GM12878 (cell line): ENCODE measurements around the gene RWDD4. TPM values are rescaled to one million over a fixed set of nuclear protein-coding genes. Genes with fewer than 3 reads are reported as not detected.

Experiments used
- ATAC-seq: fragments of 200-7000 bp; cut with Tn5 transposase; 3 replicates; pipeline ENCODE4 v1.9.1; 2020; ENCODE audit warnings: mild to moderate bottlenecking, moderate library complexity
- BruUV-seq: library from RNA; stranded (reverse); fragments of 400-500 nt; replicated peaks from 2 replicates; lab custom pipeline; 2021; lab: Mats Ljungman, UMichigan
- CTCF ChIA-PET: fragments of 300-600 bp; sonication (Branson Sonifier 250); formaldehyde crosslinking; extraction: SDS; loops from one replicate; lab custom pipeline; 2021; ENCODE audit warnings: inconsistent platforms; lab: Yijun Ruan, JAX
- POLR2A ChIA-PET: fragments of 350-600 bp; formaldehyde crosslinking; extraction: SDS; loops from one replicate; lab custom pipeline; 2021; ENCODE audit warnings: inconsistent platforms; lab: Charles Lee
- RAD21 ChIA-PET: fragments of 300-600 bp; sonication (Branson Sonifier 250); formaldehyde crosslinking; loops from one replicate; lab custom pipeline; 2023; ENCODE audit warnings: antibody characterized with exemption; ENCODE audit not compliant: unreplicated experiment; lab: Charles Lee
- SMC1A ChIA-PET: fragments of 300-600 bp; sonication (Branson Sonifier 250); formaldehyde crosslinking; loops from one replicate; lab custom pipeline; 2023; ENCODE audit not compliant: unreplicated experiment, uncharacterized antibody; lab: Charles Lee
- DNase-seq: peaks from one replicate; pipeline ENCODE4 v3.0.0-alpha.2; 2011; ENCODE audit warnings: low read depth, low spot score
- FAIRE-seq: peaks from 3 replicates; lab custom pipeline; 2011; peaks lifted over from hg19 to GRCh38; lab: Jason Lieb, UNC
- H2AFZ ChIP-seq: 2 replicates; pipeline ENCODE4 v1.6.0; 2011; ENCODE audit warnings: low read depth, low read length, control low read depth; ENCODE audit not compliant: control insufficient read depth
- H3K27ac ChIP-seq: 2 replicates; pipeline ENCODE4 v1.5.1; 2011; ENCODE audit warnings: control low read depth; ENCODE audit not compliant: control insufficient read depth, insufficient read depth
- H3K27me3 ChIP-seq, 2 experiments: replicated peaks in 1 of 2; 2 replicates each; pipeline versions ENCODE4 v1.6.0 to v1.6.1; 2011; ENCODE audit warnings: low read length in 1 of 2; ENCODE audit not compliant: control insufficient read depth in 2 of 2, insufficient read depth in 2 of 2
- H3K36me3 ChIP-seq, 2 experiments: 2 replicates each; pipeline ENCODE4 v1.5.1; 2011; ENCODE audit warnings: low read length in 1 of 2; ENCODE audit not compliant: control insufficient read depth in 2 of 2, insufficient read depth in 2 of 2
- H3K4me1 ChIP-seq: 2 replicates; pipeline ENCODE4 v1.6.1; 2011; ENCODE audit warnings: mild to moderate bottlenecking, low read length, moderate library complexity, mixed read lengths; ENCODE audit not compliant: control insufficient read depth, insufficient read depth
- H3K4me2 ChIP-seq: 2 replicates; pipeline ENCODE4 v1.6.0; 2011; ENCODE audit warnings: control low read depth; ENCODE audit not compliant: control insufficient read depth, insufficient read depth
- H3K4me3 ChIP-seq: fragments of 200-600 bp; sonication (generic); 2 replicates; pipeline ENCODE4 v1.5.1; 2016
- H3K79me2 ChIP-seq: 2 replicates; pipeline ENCODE4 v1.6.0; 2011; ENCODE audit warnings: low read length; ENCODE audit not compliant: control insufficient read depth, insufficient read depth
- H3K9ac ChIP-seq: 2 replicates; pipeline ENCODE4 v1.8.0; 2011; ENCODE audit warnings: low read length, control low read depth, mixed read lengths; ENCODE audit not compliant: control insufficient read depth, insufficient read depth
- H3K9me3 ChIP-seq: replicated peaks from 3 replicates; pipeline ENCODE4 v1.5.1; 2011; ENCODE audit warnings: mild to moderate bottlenecking, low read length; ENCODE audit not compliant: control insufficient read depth, insufficient read depth
- H4K20me1 ChIP-seq: 2 replicates; pipeline ENCODE4 v1.6.0; 2011; ENCODE audit not compliant: control insufficient read depth, insufficient read depth
- BCLAF1 ChIP-seq: fragments of 450-650 bp; IDR thresholded peaks from 2 replicates; pipeline ENCODE4 v1.6.1; 2017; ENCODE audit warnings: antibody characterized with exemption, mild to moderate bottlenecking, moderate library complexity
- CHD2 ChIP-seq: IDR thresholded peaks from 2 replicates; pipeline ENCODE4 v1.6.1; 2011; ENCODE audit warnings: low read depth, low read length, improper control_type of control experiment, borderline replicate concordance
- GABPA ChIP-seq: IDR thresholded peaks from 2 replicates; pipeline ENCODE4 v1.6.1; 2014; ENCODE audit warnings: antibody characterized with exemption, low read depth, mild to moderate bottlenecking, inconsistent platforms
- KAT2A ChIP-seq: conservative IDR thresholded peaks from 2 replicates; pipeline ENCODE4 v1.6.1; 2011; ENCODE audit warnings: low read depth, low read length; ENCODE audit not compliant: control insufficient read depth
- MTA3 ChIP-seq: IDR thresholded peaks from 2 replicates; pipeline ENCODE4 v1.6.1; 2012; ENCODE audit warnings: low read length, inconsistent platforms, borderline replicate concordance
- MYB ChIP-seq: fragments of 150-350 bp; IDR thresholded peaks from 2 replicates; pipeline ENCODE4 v1.6.1; 2014; ENCODE audit warnings: mild to moderate bottlenecking, low read depth, low read length, borderline replicate concordance
- TARDBP ChIP-seq: IDR thresholded peaks from 2 replicates; pipeline ENCODE4 v1.6.1; 2016; ENCODE audit warnings: borderline replicate concordance
- WGBS: methylation state at CpG from one replicate; pipeline ENCODE4 v1.1.6; 2016; ENCODE audit warnings: low lambda C conversion rate; ENCODE audit not compliant: insufficient replicate concordance, insufficient coverage; ENCODE audit errors: missing lambda C conversion rate; 5-methylcytosine and 5-hydroxymethylcytosine counted together
- in situ Hi-C: fragments of 300-500 bp; cut with MboI; formaldehyde crosslinking; loops from 9 replicates; pipeline ENCODE4 v1.14.3; 2018; ENCODE audit warnings: mixed read lengths
- intact Hi-C: fragments of 100-400 bp; cut with micrococcal nuclease; formaldehyde crosslinking; loops from one replicate; pipeline ENCODE4 v1.14.2; 2022; ENCODE audit not compliant: unreplicated experiment
- polyA plus RNA-seq, 11 experiments: library from polyadenylated mRNA; depleted of rRNA in 4 of 11; unstranded in 6 of 11; stranded (reverse) in 5 of 11; fragments of >200 nt; fragmentation: Nextera tagmentation in 4 of 11; fragmentation: Illumina TruSeq in 1 of 11; extraction: Ambion mirVana in 4 of 11; extraction: Trizol in 1 of 11; gene quantifications; 1 replicate in 1 of 11; 2 replicates in 10 of 11; pipeline versions ENCODE4 v1.2.1 to v1.2.3, GENCODE V29; 2011 to 2016; ENCODE audit warnings: inconsistent platforms in 2 of 11, missing spikeins in 2 of 11, low read depth in 1 of 11
- total RNA-seq, 4 experiments: library from RNA; depleted of rRNA in 3 of 4; stranded (reverse); fragments of >200 nt in 3 of 4; fragmentation: Illumina TruSeq in 1 of 4; extraction: Trizol in 1 of 4; gene quantifications; 2 replicates each; pipeline versions ENCODE4 v1.2.1 to v1.2.3, GENCODE V29; 2013 to 2021
- TF ChIP-seq, protein P1 (sequence below): IDR thresholded peaks from 2 replicates; pipeline ENCODE4 v1.6.1; 2011; ENCODE audit warnings: mild to moderate bottlenecking, low read depth, low read length, moderate library complexity; ENCODE audit not compliant: insufficient replicate concordance
- TF ChIP-seq, protein P2 (sequence below): fragments of 450-650 bp; formaldehyde crosslinking; IDR thresholded peaks from 2 replicates; pipeline ENCODE4 v1.4.0; 2022; ENCODE audit warnings: mild to moderate bottlenecking, moderate library complexity
- TF ChIP-seq, protein P3 (sequence below): fragments of 450-650 bp; IDR thresholded peaks from 2 replicates; pipeline ENCODE4 v1.6.1; 2016; ENCODE audit warnings: mild to moderate bottlenecking, moderate library complexity, borderline replicate concordance
- TF ChIP-seq, protein P4 (sequence below): IDR thresholded peaks from 2 replicates; pipeline ENCODE4 v1.6.1; 2011; ENCODE audit warnings: low read depth, low read length, improper control_type of control experiment, borderline replicate concordance

RWDD4 gene
- total and polyA plus RNA-seq, 10 of the 15 experiments (the other 5 are each of a cell fraction or from before 2014, with no cell fraction given): 11.2 to 37.8 (median 19.9) TPM

GRCh38 chr4:183645326-183645725, 13.7 kb downstream of the RWDD4 start:
- H3K4me3 ChIP-seq: no peak overlapping the region
- H3K27ac ChIP-seq: no peak overlapping the region
- no peaks in the 10 kb centered on the region for H3K4me1 ChIP-seq
- H3K79me2 ChIP-seq: no peaks in the 10 kb centered on the region
- ChIA-PET POLR2A (interaction anchor here (0.7 kb wide), 1 partner anchor 639 kb away, joined by 6 read pairs; no protein-coding TSS in a partner anchor), RAD21 (no interaction called here), CTCF (no interaction called here), SMC1A (no interaction called here)
- no peaks in the 10 kb centered on the region for H3K27me3 ChIP-seq
- H3K9me3 ChIP-seq: no peaks in the 10 kb centered on the region
- 83% methylated on average over 7 of the region's 7 CpGs for WGBS
- no peak for FAIRE-seq
- in situ Hi-C loops: no loop called here
- no peak overlapping the region for H2AFZ ChIP-seq
- H3K9ac ChIP-seq: no peak overlapping the region
- BruUV-seq: no TSS peak
- peaks cover 2 to 11% of the 10 kb centered on the region in 2 experiments; a peak in 2 of 4 replicates for H3K36me3 ChIP-seq
- no peaks in the 10 kb centered on the region for H4K20me1 ChIP-seq
- H3K4me2 ChIP-seq: no peak overlapping the region
- ATAC-seq: no peak
- intact Hi-C loops: no loop called here
- no peak for DNase-seq
- TF ChIP-seq, protein P1, sequence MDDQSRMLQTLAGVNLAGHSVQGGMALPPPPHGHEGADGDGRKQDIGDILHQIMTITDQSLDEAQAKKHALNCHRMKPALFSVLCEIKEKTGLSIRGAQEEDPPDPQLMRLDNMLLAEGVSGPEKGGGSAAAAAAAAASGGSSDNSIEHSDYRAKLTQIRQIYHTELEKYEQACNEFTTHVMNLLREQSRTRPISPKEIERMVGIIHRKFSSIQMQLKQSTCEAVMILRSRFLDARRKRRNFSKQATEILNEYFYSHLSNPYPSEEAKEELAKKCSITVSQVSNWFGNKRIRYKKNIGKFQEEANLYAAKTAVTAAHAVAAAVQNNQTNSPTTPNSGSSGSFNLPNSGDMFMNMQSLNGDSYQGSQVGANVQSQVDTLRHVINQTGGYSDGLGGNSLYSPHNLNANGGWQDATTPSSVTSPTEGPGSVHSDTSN: no peak
- TF ChIP-seq GABPA (no peak), KAT2A (no peak), BCLAF1 (no peak), CHD2 (no peak), TARDBP (no peak), MYB (no peak), MTA3 (no peak)
- TF ChIP-seq, protein P2, sequence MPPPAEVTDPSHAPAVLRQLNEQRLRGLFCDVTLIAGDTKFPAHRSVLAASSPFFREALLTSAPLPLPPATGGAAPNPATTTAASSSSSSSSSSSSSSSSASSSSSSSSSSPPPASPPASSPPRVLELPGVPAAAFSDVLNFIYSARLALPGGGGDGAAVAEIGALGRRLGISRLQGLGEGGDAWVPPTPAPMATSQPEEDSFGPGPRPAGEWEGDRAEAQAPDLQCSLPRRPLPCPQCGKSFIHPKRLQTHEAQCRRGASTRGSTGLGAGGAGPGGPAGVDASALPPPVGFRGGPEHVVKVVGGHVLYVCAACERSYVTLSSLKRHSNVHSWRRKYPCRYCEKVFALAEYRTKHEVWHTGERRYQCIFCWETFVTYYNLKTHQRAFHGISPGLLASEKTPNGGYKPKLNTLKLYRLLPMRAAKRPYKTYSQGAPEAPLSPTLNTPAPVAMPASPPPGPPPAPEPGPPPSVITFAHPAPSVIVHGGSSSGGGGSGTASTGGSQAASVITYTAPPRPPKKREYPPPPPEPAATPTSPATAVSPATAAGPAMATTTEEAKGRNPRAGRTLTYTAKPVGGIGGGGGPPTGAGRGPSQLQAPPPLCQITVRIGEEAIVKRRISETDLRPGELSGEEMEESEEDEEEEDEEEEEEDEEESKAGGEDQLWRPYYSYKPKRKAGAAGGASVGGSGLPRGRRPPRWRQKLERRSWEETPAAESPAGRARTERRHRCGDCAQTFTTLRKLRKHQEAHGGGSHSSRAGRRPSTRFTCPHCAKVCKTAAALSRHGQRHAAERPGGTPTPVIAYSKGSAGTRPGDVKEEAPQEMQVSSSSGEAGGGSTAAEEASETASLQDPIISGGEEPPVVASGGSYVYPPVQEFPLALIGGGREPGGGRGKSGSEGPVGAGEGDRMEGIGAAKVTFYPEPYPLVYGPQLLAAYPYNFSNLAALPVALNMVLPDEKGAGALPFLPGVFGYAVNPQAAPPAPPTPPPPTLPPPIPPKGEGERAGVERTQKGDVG: no peak
- TF ChIP-seq, protein P3, sequence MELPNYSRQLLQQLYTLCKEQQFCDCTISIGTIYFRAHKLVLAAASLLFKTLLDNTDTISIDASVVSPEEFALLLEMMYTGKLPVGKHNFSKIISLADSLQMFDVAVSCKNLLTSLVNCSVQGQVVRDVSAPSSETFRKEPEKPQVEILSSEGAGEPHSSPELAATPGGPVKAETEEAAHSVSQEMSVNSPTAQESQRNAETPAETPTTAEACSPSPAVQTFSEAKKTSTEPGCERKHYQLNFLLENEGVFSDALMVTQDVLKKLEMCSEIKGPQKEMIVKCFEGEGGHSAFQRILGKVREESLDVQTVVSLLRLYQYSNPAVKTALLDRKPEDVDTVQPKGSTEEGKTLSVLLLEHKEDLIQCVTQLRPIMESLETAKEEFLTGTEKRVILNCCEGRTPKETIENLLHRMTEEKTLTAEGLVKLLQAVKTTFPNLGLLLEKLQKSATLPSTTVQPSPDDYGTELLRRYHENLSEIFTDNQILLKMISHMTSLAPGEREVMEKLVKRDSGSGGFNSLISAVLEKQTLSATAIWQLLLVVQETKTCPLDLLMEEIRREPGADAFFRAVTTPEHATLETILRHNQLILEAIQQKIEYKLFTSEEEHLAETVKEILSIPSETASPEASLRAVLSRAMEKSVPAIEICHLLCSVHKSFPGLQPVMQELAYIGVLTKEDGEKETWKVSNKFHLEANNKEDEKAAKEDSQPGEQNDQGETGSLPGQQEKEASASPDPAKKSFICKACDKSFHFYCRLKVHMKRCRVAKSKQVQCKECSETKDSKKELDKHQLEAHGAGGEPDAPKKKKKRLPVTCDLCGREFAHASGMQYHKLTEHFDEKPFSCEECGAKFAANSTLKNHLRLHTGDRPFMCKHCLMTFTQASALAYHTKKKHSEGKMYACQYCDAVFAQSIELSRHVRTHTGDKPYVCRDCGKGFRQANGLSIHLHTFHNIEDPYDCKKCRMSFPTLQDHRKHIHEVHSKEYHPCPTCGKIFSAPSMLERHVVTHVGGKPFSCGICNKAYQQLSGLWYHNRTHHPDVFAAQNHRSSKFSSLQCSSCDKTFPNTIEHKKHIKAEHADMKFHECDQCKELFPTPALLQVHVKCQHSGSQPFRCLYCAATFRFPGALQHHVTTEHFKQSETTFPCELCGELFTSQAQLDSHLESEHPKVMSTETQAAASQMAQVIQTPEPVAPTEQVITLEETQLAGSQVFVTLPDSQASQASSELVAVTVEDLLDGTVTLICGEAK: no peak
- TF ChIP-seq, protein P4, sequence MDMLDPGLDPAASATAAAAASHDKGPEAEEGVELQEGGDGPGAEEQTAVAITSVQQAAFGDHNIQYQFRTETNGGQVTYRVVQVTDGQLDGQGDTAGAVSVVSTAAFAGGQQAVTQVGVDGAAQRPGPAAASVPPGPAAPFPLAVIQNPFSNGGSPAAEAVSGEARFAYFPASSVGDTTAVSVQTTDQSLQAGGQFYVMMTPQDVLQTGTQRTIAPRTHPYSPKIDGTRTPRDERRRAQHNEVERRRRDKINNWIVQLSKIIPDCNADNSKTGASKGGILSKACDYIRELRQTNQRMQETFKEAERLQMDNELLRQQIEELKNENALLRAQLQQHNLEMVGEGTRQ: no peak
